ENCODE results near the gene CREB3L4. TPM values are rescaled to one million over a fixed set of nuclear protein-coding genes. Genes with fewer than 3 reads are reported as not detected.

CREB3L4 gene
- total RNA-seq, result 1 to 10 TPM; 7.3 to 8.2 TPM

GRCh38 chr1:153967107-153967999 is at the start of gene CREB3L4:
Gene CREB3L4 (plus strand): TSS chr1:153967902. CDS start chr1:153968526, 624 bp downstream.
- POLR2A ChIA-PET, result interaction anchor here (0.6 to 3.8 kb wide), 10 partner anchors 9 to 334 kb away, joined by 3 to 37 read pairs (median 6); partner anchors contain the start of genes CHTOP, CRTC2, DENND4B and JTB
- CTCF ChIA-PET, result interaction anchor here (0.8 to 4.1 kb wide), 11 partner anchors 9 to 289 kb away, joined by 3 to 31 read pairs (median 5); partner anchors contain the start of genes CRTC2, DENND4B, JTB and NPR1

GRCh38 chr1:153919876-153920852 is 47.5 kb upstream of the CREB3L4 start:
- ChIA-PET POLR2A (interaction anchor here (0.6 to 0.7 kb wide), 2 partner anchors 66 to 71 kb away, joined by 3 read pairs; partner anchors contain the start of genes RAB13 and RPS27), CTCF (interaction anchor here (0.6 to 5.2 kb wide), 5 partner anchors 15 to 99 kb away, joined by 4 to 28 read pairs (median 6); partner anchors contain the start of gene DENND4B)

DNA sequence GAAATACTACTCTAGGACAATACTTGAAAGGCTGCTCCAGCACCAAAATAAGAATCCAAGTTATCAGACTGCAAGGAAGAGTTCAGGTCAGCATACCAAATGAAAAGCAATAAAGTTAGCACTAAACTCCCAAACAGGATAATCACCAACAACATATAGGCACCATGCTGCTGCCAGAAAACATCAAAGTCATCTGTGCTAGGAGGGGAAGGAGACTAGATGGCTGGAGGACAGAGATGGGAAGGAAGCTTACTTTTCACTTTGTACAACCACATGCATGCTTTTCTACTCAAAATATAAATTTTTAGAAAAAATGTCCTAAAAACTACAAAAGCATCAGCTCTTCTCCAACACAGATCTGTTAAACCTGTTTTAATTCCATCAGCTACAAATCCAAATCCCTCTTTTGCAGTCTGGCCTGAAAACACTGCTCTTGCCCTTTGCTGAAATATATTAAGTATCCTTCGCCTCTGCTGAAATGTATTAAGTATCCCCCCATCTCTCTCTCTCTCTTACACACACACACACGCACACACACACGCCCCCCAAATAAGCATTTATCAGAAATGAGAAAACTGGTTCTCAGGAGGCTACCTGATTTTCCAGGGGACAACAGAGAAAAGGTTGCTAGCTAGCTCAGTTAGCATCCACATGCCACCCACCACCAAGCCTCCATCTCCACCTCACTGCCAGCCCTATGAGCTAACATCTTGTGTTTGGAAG is 46.5 kb upstream of the CREB3L4 start:
- POLR2A ChIA-PET, result interaction anchor here (0.6 to 3.2 kb wide), 3 partner anchors 25 to 1969 kb away, joined by 3 to 32 read pairs (median 11); partner anchors contain the start of gene DENND4B
- CTCF ChIA-PET, result interaction anchor here (0.6 to 5.2 kb wide), 5 partner anchors 16 to 424 kb away, joined by 3 to 28 read pairs (median 6); partner anchors contain the start of genes DENND4B and RAB13

- CTCF ChIA-PET, result interaction anchor here (1.9 to 5.2 kb wide), 3 partner anchors 24 to 100 kb away, joined by 6 to 28 read pairs (median 7); partner anchors contain the start of genes DENND4B and RAB13
Observed at GRCh38 chr1:153921803-153922075, 46.0 kb upstream of the CREB3L4 start.

DNA sequence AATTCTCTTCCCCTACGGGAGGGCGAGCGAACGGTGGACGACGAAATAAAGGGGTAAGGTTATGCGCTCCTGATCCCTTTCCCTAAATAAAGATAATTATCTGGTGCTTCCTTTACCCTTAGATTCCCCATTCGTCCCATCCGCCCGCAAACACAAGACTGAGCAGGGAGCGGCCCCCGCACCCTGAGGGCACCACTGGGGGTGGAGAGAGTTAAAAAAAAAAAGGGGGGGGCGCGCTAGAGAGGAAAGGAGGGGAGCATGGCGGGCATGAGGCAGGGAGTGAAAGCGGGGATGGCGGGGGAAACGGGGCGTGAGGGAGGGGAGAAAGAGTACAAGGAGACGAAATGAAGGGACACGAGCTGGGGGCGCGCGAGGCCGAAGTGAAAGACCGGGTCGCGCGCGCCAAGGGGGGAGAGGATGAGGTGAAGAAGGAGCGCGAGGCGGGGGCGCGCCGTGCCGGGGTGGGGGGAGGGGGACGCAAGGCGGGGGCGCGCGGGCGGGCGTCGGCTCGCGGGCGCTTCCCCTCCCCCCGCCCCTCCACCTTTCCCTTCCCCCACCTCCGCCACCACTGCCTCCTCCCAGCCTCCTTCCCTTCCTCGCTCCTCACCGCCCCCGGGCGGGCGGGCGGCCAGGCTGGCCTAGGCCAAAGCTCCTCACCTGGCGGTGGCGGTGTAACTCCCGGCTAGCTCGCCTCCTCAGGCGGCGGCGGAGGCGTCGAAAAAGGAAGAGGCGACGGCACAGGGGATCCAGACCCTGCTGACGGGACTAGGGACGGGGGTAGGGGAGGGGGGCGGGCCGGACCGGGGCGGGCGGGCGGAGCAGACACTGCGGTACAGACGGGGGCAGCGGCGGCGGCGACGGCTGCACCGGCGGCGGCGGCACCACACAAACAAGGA is 45.4 kb upstream of the CREB3L4 start:
- CTCF ChIA-PET, result interaction anchor here (0.7 to 5.2 kb wide), 6 partner anchors 21 to 125 kb away, joined by 3 to 28 read pairs (median 5); partner anchors contain the start of genes DENND4B and RAB13
- POLR2A ChIA-PET, result interaction anchor here (0.6 to 3.2 kb wide), 11 partner anchors 16 to 1967 kb away, joined by 3 to 32 read pairs (median 6); partner anchors contain the start of genes DENND4B, JTB and SLC39A1

More at GRCh38 chr1:153921803-153922075, 46.0 kb upstream of the CREB3L4 start:
- POLR2A ChIA-PET, result interaction anchor here (0.6 to 3.2 kb wide), 3 partner anchors 24 to 1968 kb away, joined by 3 to 32 read pairs (median 11); partner anchors contain the start of gene DENND4B

DNA sequence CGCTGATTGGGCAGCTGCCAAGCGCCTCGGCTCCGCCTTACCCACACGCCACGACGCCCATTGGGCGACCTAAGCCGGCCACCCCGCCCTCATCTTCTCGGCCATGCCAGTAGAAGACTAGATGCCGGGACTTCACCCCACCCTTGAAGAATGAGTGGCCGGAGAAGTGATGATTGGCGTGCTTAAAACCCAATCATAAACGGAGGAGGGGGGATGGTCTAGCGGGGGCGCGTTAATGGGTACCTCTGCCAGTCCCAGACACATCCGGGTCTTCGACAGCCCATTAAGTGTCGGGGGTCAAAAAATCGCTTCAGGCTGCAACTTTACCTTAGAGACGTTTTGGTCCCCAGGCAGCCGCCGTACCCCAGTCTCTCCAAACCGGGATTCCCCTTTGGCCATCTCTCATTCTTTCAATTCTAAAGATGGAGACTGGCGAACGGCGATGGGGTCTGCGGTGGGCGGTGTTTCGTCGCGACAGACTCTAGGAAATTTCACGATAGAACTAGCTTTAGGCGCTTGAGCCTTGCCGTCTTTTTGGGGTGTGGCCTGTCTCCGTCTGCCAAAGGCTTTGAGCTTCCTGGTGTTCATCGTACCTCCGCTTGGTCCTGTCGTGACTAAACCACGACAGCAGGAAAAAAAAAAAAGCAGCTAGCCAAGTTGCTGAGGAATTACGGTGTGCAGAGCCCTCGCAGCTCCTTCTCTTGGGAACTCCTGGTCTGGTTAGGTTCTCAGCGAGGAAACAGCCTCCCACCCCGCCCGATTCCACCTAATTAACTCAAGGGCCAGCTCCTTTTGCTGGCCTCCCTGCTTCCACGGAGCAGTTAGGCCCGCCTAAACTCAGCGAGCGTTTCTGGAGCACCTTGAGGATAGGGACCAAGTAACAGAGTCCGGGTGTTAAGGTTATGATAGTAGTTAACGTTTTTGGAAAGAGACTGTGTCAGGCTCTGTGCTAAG is 44.5 kb upstream of the CREB3L4 start, which contains the start of gene GATAD2B:
Gene GATAD2B (minus strand): TSS at position 1 of the 954 bp plus-strand sequence. CDS start 94,625 bp downstream, outside the sequence.
- CTCF ChIA-PET, result interaction anchor here (0.6 to 5.2 kb wide), 6 partner anchors 22 to 225 kb away, joined by 3 to 28 read pairs (median 4); partner anchors contain the start of genes DENND4B and RPS27
- POLR2A ChIA-PET, result interaction anchor here (0.6 to 3.2 kb wide), 13 partner anchors 17 to 1966 kb away, joined by 3 to 32 read pairs (median 5); partner anchors contain the start of genes DENND4B, JTB, RPS27 and SLC39A1

- CTCF ChIA-PET, result interaction anchor here (1.5 kb wide), 1 partner anchor 20 kb away, joined by 4 read pairs; the partner anchor contains the start of gene DENND4B
- POLR2A ChIA-PET, result interaction anchor here (0.7 kb wide), 1 partner anchor 18 kb away, joined by 5 read pairs; no protein-coding TSS in a partner anchor
Observed at GRCh38 chr1:153926405-153926804, 41.3 kb upstream of the CREB3L4 start.

GRCh38 chr1:153928245-153928644 is 39.5 kb upstream of the CREB3L4 start:
- ChIA-PET CTCF (interaction anchor here (0.7 to 1.1 kb wide), 2 partner anchors 17 to 19 kb away, joined by 3 read pairs; no protein-coding TSS in a partner anchor), POLR2A (no interaction called here)

GRCh38 chr1:153928791-153929341 is 38.8 kb upstream of the CREB3L4 start:
- ChIA-PET CTCF (interaction anchor here (0.7 to 1.4 kb wide), 3 partner anchors 17 to 19 kb away, joined by 3 to 7 read pairs (median 3); partner anchors contain the start of gene DENND4B), POLR2A (no interaction called here)

- ChIA-PET POLR2A (no interaction called here), CTCF (interaction anchor here (1.4 kb wide), 1 partner anchor 17 kb away, joined by 7 read pairs; the partner anchor contains the start of gene DENND4B)
Observed at GRCh38 chr1:153929426-153929825, 38.3 kb upstream of the CREB3L4 start.

DNA sequence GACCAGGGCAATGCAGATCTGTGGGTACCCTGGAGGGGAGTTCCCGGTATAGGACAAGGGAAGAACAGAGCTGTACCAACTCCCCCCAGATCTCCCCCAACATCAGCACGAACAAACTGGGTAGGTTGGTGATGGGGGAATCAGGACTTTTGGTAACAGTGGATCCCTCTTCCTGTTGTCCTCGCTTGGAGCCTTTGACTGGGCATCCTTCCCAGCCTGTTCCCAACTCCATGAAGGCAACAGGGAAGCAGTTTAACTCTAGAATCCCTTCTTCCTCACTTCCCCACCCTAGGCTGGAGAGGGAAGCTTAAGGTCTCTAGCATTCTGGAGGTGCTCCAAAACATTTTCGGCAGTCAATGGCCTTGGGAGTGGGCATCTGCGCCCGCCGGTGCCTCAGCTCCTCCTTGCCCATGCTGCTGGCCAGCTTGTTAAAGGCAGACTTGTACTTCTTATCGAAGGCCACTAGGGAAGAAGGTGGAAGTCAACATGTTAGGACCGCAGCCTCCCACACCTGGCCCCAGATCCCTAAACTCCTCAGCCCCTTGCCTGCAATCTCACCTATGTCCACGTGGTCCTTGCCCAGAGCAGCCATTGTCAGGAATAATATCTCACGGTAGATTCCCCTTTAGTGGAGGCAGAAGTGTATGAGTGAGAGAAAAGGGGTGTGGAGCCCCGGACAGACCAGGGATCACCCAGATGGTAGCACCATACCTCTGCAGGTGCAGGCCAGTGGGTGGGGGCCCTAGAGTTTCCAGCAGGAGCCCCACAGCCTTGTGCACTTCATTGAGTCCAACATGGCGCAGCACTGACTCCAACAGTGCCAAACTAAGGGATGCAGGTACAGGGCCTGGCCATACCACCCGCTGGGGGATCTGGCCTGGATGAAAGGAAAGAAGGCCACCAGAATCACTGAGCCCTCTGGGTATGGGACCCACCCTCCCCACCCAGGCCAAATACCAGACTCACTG is 37.4 kb upstream of the CREB3L4 start:
- CTCF ChIA-PET, result interaction anchor here (1.4 kb wide), 1 partner anchor 16 kb away, joined by 7 read pairs; the partner anchor contains the start of gene DENND4B
- POLR2A ChIA-PET, result no interaction called here

- ChIA-PET POLR2A (no interaction called here), CTCF (interaction anchor here (0.6 kb wide), 1 partner anchor 16 kb away, joined by 3 read pairs; no protein-coding TSS in a partner anchor)
Observed at GRCh38 chr1:153932156-153933131, 35.3 kb upstream of the CREB3L4 start.

DNA sequence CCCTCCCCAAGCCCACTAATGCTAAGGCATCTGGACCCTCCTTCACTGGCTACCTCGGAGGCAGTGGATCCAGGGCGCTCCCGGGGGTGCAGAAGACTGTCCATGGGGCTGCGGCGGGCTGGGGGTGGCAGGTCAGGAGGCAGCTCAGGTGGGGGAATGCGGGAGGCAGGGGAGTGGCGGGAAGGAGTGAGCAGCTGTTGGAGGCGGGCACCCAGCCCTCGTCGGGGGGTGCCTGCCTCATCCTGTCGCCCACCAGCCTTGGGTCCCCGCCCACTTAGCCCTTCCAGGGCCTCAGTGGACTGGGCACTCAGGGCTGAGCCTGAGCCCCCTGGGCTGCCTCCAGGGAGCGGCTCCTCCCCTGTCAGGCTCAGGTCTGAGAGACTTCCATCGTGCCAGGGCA is 34.3 kb upstream of the CREB3L4 start:
- CTCF ChIA-PET, result no interaction called here
- POLR2A ChIA-PET, result no interaction called here
